HG02588 (cell line): Measurements from ENCODE around the gene SNX24.
"Not testable (repeated sequence)": the region's sequence is repeated elsewhere in the genome, so short reads cannot be mapped to it uniquely, and the experiment has no call there.

Experiments used
- ATAC-seq: cut with Tn5 transposase; IDR thresholded peaks from one replicate; pipeline ENCODE4 v1.9.1; 2021; ENCODE audit warnings: mild to moderate bottlenecking, moderate library complexity; ENCODE audit not compliant: unreplicated experiment

Gene SNX24

DNA sequence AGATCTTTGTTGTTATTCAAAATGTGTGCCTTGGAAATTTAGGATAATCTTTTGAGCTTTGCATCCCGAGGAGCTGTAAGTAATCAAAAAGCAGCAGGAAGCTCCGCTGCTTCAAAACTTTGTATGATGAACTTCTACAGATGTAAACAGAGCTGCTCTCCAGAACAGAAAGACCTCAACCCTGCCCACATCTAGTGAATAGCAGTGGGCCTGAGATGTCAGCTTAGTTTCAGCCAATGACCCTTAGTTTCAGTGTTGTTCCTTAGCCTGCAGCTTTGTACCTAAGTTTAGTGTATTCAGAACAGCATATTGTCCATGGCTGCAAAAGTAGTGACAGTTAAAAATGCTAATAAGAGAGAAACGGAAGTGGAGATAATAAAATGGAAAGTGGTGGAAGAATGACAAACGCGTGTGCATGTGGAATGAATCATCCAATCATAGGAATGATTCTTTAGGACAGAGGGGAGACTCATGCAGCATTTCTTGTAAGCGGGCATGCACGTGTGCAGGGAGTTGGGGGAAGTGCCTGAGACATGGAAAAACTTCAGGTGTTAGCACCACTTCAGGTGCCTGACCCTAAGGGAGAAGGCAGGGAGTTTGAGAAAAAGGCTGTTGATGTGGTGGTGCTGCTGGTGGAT, 24.9 kb downstream of the SNX24 start:
- ATAC-seq, result no peak

- ATAC-seq, result no peak
Observed at GRCh38 chr5:122871661-122872060, 26.2 kb downstream of the SNX24 start.

- ATAC-seq, result no peak
Observed at GRCh38 chr5:122874179-122874875, 28.9 kb downstream of the SNX24 start.

DNA sequence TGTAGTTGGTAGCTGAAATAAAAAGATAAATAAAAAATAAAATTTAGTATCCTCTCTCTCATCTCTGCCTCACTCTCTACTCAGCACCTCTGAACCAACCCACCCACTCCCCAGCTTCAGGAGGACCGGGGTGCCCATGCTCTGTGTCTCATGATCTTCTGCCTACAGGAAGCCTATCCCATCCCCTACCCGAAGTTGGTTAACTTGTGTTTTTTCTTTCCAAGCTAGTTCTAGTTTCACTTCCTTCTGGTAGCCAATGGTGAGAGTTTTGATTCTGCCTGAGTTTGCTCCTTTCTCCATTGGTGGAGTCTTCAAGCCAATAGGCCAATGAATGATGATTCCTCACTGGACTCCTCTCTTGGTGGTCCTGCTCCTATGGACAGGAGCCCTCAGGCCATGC, 32.1 kb downstream of the SNX24 start:
- ATAC-seq, result peak; percentile 74

DNA sequence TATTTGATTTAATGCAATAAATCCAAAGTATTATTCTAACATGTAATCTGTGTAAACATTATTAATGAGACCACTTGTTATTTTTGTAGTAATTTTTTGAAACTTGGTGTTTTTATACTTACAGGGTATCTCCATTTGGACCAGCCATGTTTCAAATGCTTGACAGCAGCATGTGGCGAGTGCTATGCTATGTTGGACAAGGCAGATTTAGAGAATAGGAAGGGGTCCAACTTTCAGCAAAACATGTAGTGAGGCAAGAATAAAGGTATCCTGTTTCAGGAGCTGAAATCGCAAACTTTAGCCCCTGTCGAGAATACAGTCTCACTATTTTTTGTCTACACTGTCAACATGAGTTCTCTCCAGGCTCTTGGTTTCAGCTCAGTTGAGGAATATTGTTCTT, 33.7 kb downstream of the SNX24 start:
- ATAC-seq, result no peak

DNA sequence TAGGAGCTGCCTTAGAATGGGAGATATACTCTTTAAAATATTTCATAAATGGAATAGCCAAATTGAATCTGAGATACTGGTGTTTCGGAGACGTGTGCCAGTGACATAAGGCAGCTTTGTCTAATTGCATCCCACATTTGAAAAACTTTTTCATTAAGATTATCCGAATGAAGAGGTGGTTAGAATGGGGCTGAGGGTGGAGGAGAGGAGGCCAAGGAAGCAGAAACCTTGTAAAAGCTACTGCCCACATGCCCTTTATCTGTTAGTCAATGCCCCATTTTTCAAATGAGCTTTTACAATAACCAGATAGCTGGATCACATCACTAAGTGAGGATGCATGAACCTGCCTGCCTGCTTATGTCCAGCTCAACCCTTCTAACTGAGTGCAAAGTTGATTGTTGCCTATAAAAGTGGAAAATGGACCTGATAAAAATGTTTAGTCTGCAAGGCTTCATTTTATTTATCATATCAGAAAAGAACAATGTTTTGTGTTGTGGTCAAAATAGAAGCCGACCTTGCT, 34.8 kb downstream of the SNX24 start:
- no peak for ATAC-seq

DNA sequence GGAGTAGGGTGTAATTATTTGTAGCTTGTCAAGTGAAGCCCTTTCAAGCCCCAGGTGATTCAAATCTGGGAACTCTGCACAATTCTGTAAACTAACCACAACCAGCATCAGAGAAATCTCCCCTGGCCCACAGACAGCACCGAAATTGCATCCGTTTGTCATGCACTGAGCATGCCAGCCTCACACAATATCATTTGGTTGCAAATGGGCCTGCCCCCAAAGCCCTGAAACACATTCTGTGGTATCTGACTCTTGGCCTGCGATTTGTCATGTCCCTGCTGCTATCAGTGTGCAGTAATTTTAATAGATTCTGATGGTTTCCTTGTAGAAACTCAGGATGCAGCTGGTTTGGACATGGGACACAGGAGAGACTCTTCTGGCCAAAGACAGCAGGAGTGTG, 35.3 kb downstream of the SNX24 start:
- no peak for ATAC-seq

GRCh38 chr5:122882831-122883230, 37.4 kb downstream of the SNX24 start:
- ATAC-seq, result no peak

DNA sequence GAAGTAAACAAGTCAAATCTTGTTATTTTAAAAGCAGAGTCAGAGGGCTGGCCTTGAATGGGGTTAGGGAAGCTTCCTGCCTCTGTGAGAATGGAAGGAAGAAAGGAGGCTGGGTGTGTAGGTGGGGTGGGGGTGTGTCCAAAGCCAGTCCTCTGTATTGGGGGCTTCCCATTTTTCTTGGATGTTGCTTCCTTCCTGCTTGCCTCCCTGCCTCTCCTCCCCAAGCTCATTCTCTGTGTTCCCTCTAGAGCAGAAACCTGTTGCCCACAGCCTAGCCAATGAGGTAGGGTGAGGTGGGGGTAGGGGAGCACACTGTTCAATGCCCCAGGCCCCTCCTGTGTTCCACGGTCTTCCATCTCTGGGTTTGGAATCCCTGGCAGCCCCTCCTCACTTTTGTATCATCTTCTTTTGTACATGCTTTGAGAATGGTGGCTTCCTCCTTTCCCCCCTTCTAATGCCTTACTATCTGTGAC, 39.7 kb downstream of the SNX24 start:
- no peak for ATAC-seq

DNA sequence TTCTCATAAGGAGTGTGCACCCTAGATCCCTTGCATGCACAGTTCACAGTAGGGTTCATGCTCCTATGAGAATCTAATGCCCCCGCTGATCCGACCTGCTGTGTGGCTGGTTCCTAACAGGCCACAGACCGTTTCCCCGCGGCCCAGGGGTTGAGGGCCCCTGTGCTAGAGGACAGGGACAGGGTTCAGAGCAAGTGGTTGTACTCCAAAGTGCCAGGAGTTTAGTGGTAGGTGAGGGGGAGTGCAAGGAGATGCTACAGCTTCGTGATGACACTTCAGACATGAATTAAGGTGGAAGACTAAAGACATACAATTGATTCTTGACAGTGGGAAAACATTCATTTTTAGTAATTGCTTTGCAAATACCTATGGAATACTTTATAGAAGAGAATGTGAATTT, 40.5 kb downstream of the SNX24 start:
- no peak for ATAC-seq

GRCh38 chr5:122895141-122895540, 49.7 kb downstream of the SNX24 start:
- no peak for ATAC-seq

- ATAC-seq, result no peak
Observed at GRCh38 chr5:122896598-122897282, 51.3 kb downstream of the SNX24 start.

DNA sequence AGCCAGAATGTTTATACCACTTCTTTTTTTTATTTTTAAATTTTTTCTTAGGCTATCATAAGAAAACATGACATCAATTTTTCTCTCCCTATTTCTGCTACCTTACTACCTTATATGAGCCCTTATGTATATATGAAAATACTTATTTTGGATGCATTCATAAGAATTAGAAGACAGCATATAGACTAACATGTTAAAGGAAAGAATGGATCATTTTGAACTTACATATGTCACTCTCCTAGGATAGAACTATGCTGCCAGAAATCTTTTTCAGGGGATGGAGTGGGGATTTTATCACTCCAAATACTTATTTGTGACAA, 51.8 kb downstream of the SNX24 start:
- no peak for ATAC-seq

DNA sequence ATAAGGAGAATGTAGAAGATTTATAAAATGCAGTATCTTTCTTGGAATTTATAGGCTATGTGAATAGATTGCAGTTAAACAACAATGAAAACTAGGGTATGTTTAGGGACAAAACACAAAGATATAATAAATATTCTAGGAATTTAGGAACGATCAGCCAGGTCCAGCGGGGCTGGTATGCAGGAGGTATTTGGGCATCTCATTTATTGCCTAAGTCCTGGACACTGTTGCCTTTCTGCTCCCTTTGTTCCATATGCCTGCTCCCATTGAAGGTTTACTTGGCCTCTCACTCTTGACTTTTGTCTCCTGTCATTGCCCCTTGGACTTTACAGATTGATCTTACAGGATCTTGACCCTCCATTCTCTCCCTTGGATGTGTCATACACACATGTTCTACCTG, 55.9 kb downstream of the SNX24 start:
- no peak for ATAC-seq

- ATAC-seq, result no peak
Observed at GRCh38 chr5:122902263-122902662, 56.9 kb downstream of the SNX24 start.

DNA sequence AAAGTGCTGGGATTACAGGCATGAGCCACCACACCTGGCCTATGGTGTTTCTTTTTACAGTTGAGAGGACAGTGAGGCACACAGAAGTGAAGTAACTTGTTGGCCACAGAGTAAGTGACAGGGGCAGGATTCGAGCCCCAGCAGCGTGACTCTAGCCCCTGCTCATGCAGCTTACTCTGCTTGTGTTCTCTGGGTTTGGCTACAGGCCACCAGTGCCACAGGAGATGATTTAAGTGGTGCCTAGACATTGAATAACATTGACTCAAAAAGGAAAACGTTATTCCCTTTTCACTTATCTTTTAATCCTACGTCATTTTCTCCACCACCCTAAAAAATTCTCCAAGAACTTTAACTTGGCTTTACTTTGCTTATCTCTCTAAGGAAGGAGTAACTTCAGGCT, 61.4 kb downstream of the SNX24 start:
- ATAC-seq, result no peak

DNA sequence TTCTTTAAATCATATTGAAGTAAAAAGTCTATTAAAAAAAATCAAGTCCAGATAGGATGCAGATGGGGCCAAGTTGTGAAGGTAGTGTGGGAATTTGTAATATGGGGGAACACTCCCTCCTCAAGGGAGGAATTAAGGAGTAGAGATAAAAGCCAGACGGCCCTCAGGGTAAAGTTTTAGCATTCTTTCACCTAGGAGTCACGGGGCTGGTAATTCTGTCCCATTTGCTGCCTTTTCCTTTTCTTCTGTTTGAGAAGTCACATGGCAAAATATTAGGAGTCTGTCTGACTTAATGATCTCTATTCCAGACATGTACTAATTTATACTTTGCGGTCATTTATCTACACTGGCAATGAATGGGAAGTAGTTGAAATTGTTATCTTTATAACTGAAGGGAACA, 61.9 kb downstream of the SNX24 start:
- no peak for ATAC-seq

GRCh38 chr5:122908108-122908507, 62.7 kb downstream of the SNX24 start:
- ATAC-seq, result no peak

DNA sequence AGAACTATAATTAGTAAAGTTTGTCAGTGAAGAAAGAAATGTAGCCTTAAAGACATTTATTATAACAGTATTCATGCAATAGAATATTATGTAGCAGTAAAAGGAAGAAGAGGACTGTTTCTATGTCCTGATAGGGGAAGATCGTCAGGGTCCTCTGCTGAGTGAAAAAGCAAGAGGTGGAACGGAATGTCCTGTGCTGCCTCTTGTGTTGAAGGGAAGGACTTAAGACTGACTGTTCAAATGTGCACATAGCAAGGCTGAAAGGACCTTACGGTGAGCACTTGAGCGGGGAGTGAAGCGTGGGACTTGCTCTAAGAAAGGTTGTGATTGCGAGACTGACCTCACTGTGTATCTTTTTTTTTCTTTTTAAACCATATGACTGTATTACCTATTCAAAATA, 63.2 kb downstream of the SNX24 start:
- ATAC-seq, result no peak

DNA sequence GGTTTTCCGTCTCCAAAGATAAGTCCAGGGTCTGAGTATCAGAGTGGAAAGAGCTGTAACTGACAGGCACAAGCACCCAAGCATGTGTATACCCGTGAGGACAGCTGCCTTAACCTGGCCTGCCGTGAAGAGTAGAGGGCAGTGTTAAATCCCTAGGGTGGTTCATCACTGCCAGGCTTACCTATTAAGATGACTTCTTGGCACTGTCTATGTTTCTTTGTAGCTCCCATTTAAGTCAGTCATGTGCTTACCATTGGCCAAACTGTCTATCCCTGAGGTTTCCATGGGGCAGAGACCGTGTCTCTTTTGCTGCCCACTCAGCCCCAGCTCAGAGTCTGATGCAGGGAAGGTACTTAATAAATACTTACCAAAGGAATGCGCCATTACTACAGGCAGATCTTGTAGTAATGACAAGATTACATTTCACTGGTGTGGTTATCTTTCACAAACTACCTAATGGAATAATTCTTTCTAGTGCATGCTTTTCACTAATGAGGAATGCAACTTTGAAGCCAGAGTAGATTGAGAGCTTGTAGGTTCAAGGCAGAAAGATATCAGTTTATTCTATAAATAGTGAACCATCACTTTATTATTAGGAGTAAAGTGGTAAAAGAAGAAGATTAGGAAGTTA, 64.2 kb downstream of the SNX24 start:
- ATAC-seq, result no peak

- ATAC-seq, result not testable (repeated sequence)
Observed at GRCh38 chr5:122913436-122913835, 68.0 kb downstream of the SNX24 start.
